ENCODE results near the gene TNNI3K. TPM values are rescaled to one million over a fixed set of nuclear protein-coding genes. Genes with fewer than 3 reads are reported as not detected.

TNNI3K gene
- total RNA-seq, 1 donor from 2014 or later = 1.1 TPM

- no peak for ATAC-seq
- no peak for DNase-seq
- intact Hi-C loops (cut with DNase I) = no loop called here
- H3K27ac ChIP-seq = no peak overlapping the region
- no peaks in the 10 kb centered on the region for H3K27me3 ChIP-seq (ENCODE audit: low read depth)
- no peaks in the 10 kb centered on the region for H3K36me3 ChIP-seq
- no peaks in the 10 kb centered on the region for H3K4me1 ChIP-seq
- TF ChIP-seq CTCF (IDR thresholded peaks at IDR 0.05) = no peak
- no peaks in the 10 kb centered on the region for H3K9me3 ChIP-seq
- H3K4me3 ChIP-seq = no peak overlapping the region
Measured at GRCh38 chr1:74496669-74497068, 261.5 kb downstream of the TNNI3K start.

DNA sequence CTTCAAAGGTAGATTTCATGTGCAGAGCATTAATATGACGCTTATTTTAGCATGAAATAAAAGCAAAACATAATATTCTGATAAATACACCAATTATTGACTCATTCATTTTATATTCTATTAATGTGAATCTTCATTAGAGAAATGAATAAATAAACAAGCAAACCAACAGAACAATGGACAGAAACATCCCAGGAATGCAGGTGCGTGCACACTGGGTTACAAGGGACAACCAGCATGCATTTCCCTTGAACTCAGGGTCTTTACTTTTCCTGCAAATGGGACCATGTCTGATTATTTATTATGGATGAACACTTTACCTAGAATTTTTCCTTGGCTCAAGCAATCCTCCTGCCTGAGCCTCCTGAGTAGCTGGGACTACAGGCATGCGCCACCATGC lies 263.7 kb downstream of the TNNI3K start:
- Histone ChIP-seq H3K27ac (no peak overlapping the region), H3K36me3 (no peaks in the 10 kb centered on the region), H3K4me1 (no peaks in the 10 kb centered on the region), H3K9me3 (no peaks in the 10 kb centered on the region), H3K27me3 (ENCODE audit: low read depth) (no peaks in the 10 kb centered on the region), H3K4me3 (no peak overlapping the region)
- TF ChIP-seq CTCF (IDR thresholded peaks at IDR 0.05) = no peak
- intact Hi-C loops (cut with DNase I) = no loop called here
- ATAC-seq (no peak), DNase-seq (no peak)

DNA sequence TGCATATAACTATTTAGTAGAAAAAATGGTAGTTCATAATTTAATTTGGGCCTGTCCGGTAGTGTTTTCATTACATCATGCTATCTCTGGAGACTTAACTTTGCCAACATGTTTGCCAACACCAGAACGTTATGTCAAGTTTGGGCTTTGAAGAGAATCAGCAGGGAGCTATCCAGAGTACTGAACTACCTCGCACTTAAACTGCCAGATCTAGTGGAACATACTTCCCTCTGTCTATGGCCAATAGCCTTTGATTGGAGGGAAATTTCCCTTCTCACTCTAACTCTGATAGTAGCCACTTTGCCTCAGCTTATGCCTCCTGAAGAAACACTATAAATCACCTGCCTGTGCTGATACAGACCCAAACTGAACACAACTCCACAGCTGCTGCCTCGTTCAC lies 267.2 kb downstream of the TNNI3K start:
- Histone ChIP-seq H3K36me3 (no peaks in the 10 kb centered on the region), H3K4me1 (no peaks in the 10 kb centered on the region), H3K27me3 (ENCODE audit: low read depth) (no peaks in the 10 kb centered on the region), H3K27ac (no peak overlapping the region), H3K9me3 (no peaks in the 10 kb centered on the region), H3K4me3 (no peak overlapping the region)
- ATAC-seq (no peak), DNase-seq (no peak)
- intact Hi-C loops (cut with DNase I) = no loop called here
- TF ChIP-seq CTCF (IDR thresholded peaks at IDR 0.05) = no peak

GRCh38 chr1:74502858-74503257 lies 267.7 kb downstream of the TNNI3K start:
- no peaks in the 10 kb centered on the region for H3K36me3 ChIP-seq
- H3K27me3 ChIP-seq (ENCODE audit: low read depth) = no peaks in the 10 kb centered on the region
- DNase-seq (no peak), ATAC-seq (no peak)
- H3K27ac ChIP-seq = no peak overlapping the region
- H3K4me3 ChIP-seq = no peak overlapping the region
- intact Hi-C loops (cut with DNase I) = no loop called here
- TF ChIP-seq CTCF (IDR thresholded peaks at IDR 0.05) = no peak
- no peaks in the 10 kb centered on the region for H3K4me1 ChIP-seq
- no peaks in the 10 kb centered on the region for H3K9me3 ChIP-seq

DNA sequence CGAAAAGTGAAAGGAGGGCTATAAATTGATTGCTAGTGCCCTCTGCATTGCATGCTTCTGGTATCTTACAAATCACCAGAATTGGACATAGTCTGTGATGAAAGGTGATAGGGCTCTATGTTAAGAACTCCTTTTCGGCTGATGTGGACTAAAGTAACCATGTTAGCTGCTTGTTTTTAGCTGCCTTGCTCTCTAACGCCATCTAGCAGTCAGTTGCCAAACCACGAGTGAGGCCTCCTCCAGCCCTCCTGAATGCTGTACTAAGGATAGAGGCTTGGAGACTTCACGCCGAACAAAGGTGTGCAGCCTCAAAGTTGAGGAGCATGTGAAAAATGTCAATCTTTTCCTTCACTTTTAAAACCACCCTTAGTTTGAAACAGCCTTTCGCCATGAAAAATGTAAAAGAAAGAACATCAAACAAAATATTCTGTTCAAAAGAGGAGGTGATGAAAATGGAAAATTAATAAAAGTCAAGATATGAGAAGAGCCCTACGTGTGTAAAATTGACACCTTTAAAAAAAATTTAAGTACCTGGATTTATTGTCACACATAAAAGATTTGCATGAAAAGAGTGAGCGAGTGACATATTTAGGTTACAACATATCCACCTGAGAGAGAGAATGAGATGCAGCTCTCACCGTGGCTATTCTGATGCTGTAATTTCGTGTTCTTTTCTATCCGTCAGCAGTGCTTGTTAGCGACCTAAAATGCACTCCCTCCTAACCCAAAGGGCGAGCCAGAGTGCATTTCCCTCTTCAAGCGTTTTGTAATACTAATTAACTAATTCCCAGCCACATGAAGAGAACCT lies 269.1 kb downstream of the TNNI3K start:
- peak; percentile 65 to 69 for ATAC-seq
- H3K36me3 ChIP-seq = no peaks in the 10 kb centered on the region
- no peaks in the 10 kb centered on the region for H3K27me3 ChIP-seq (ENCODE audit: low read depth)
- DNase-seq = no peak
- intact Hi-C loops (cut with DNase I) = no loop called here
- no peak overlapping the region for H3K27ac ChIP-seq
- peak; percentile 58 for TF ChIP-seq CTCF (IDR thresholded peaks at IDR 0.05)
- no peaks in the 10 kb centered on the region for H3K9me3 ChIP-seq
- H3K4me3 ChIP-seq = no peak overlapping the region
- no peaks in the 10 kb centered on the region for H3K4me1 ChIP-seq
